ENCODE results near the gene ZNF512.

The ZNF512 gene

DNA sequence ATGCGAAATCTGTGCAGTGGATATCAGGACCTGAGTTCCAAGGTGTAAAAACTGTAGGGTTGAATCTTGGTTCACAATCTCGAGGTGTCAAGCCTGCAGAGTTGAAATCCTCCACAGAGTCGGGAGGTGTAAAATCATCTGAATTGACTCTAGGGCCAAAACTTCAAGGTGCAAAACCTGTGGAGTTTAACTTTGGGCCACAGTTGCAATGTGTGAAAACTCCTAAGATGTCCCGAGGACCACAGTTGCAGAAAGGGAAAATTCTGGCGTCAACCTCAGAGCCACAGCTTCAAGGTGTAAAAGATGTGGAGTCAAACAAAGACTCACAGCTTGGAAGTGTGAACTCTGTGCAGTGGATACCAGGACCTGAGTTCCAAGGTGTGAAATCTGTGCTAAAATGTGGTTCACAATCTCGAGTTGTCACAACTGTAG lies 9.8 kb upstream of the ZNF512 start:
- Histone ChIP-seq H3K27me3 (ENCODE audit: insufficient read depth, low read length, poor library complexity, severe bottlenecking) (peaks cover 63% of the 10 kb centered on the region), H3K4me2 (ENCODE audit: low read depth, low read length, poor library complexity, severe bottlenecking) (no peak overlapping the region)

DNA sequence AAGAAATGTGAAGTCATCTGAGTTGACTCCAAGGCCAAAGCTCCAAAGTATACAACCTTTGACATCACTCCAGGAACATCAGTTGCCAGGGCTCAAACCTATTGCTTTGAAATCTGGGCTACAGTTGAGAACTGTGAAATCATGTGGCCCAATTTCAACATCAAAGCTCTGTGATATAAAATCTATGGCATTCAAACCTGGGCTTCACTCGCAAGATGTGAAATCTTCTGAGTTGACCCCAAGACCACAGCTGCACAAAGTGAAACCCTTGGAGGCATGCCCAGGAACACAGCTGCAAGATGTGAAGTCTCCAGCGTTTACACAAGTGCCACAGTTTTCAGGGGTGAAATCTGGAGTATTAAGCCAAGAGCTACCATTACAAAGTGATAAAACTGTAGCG lies 9.4 kb upstream of the ZNF512 start:
- no peak overlapping the region for H2AFZ ChIP-seq (ENCODE audit: low read length)
- H4K20me1 ChIP-seq (ENCODE audit: insufficient read depth, low read length, poor library complexity, severe bottlenecking) = no peaks in the 10 kb centered on the region
- H3K27me3 ChIP-seq (ENCODE audit: insufficient read depth, low read length, poor library complexity, severe bottlenecking) = peaks cover 63% of the 10 kb centered on the region
- no peaks in the 10 kb centered on the region for H3K4me1 ChIP-seq (ENCODE audit: insufficient read depth, low read length, poor library complexity, severe bottlenecking)
- no peaks in the 10 kb centered on the region for H3K36me3 ChIP-seq (ENCODE audit: insufficient read depth, low read length)
- no peak overlapping the region for H3K4me3 ChIP-seq (ENCODE audit: low read length, poor library complexity, severe bottlenecking)
- no peaks in the 10 kb centered on the region for H3K9me2 ChIP-seq (replicated peaks; ENCODE audit: low read depth, low read length)
- H3F3A ChIP-seq (ENCODE audit: low read depth) = no peaks in the 10 kb centered on the region
- H3K9ac ChIP-seq (ENCODE audit: low read depth, low read length, poor library complexity, severe bottlenecking) = no peak overlapping the region
- no peaks in the 10 kb centered on the region for H3K79me2 ChIP-seq (ENCODE audit: insufficient read depth, low read length)
- TF ChIP-seq CTCF (conservative IDR thresholded peaks at IDR 0.05; ENCODE audit: low read length) (no peak), EZH2phosphoT487 (IDR thresholded peaks at IDR 0.05; ENCODE audit: borderline replicate concordance) (no peak)
- no peak overlapping the region for H3K4me2 ChIP-seq (ENCODE audit: low read depth, low read length, poor library complexity, severe bottlenecking)
- peaks cover 8% of the 10 kb centered on the region; the same call in 1 of the 2 replicates for H3K9me3 ChIP-seq (ENCODE audit: insufficient read depth, low read depth, low read length)

More for the DNA sequence above, 9.8 kb upstream of the ZNF512 start:
- Histone ChIP-seq H3K9ac (ENCODE audit: low read depth, low read length, poor library complexity, severe bottlenecking) (no peak overlapping the region), H3K9me3 (ENCODE audit: insufficient read depth, low read depth, low read length) (peaks cover 5% of the 10 kb centered on the region; the same call in 1 of the 2 replicates), H3F3A (ENCODE audit: low read depth) (no peaks in the 10 kb centered on the region), H3K4me1 (ENCODE audit: insufficient read depth, low read length, poor library complexity, severe bottlenecking) (no peaks in the 10 kb centered on the region), H4K20me1 (ENCODE audit: insufficient read depth, low read length, poor library complexity, severe bottlenecking) (no peaks in the 10 kb centered on the region), H3K9me2 (replicated peaks; ENCODE audit: low read depth, low read length) (no peaks in the 10 kb centered on the region), H2AFZ (ENCODE audit: low read length) (no peak overlapping the region), H3K36me3 (ENCODE audit: insufficient read depth, low read length) (no peaks in the 10 kb centered on the region), H3K4me3 (ENCODE audit: low read length, poor library complexity, severe bottlenecking) (no peak overlapping the region), H3K79me2 (ENCODE audit: insufficient read depth, low read length) (no peaks in the 10 kb centered on the region)
- TF ChIP-seq EZH2phosphoT487 (IDR thresholded peaks at IDR 0.05; ENCODE audit: borderline replicate concordance) (no peak), CTCF (conservative IDR thresholded peaks at IDR 0.05; ENCODE audit: low read length) (no peak)

GRCh38 chr2:27581417-27582128 lies 1.3 kb upstream of the ZNF512 start:
- peaks cover 33% of the 10 kb centered on the region for H3K27me3 ChIP-seq (ENCODE audit: insufficient read depth, low read length, poor library complexity, severe bottlenecking)
- H3K9me2 ChIP-seq (replicated peaks; ENCODE audit: low read depth, low read length) = no peaks in the 10 kb centered on the region
- no peaks in the 10 kb centered on the region for H3K36me3 ChIP-seq (ENCODE audit: insufficient read depth, low read length)
- H3K9me3 ChIP-seq (ENCODE audit: insufficient read depth, low read depth, low read length) = peaks cover 6% of the 10 kb centered on the region; the same call in 1 of the 2 replicates
- no peaks in the 10 kb centered on the region for H3F3A ChIP-seq (ENCODE audit: low read depth)
- H3K4me1 ChIP-seq (ENCODE audit: insufficient read depth, low read length, poor library complexity, severe bottlenecking) = peaks cover 40% of the 10 kb centered on the region
- H3K4me2 ChIP-seq (ENCODE audit: low read depth, low read length, poor library complexity, severe bottlenecking) = no peak overlapping the region
- TF ChIP-seq CTCF (conservative IDR thresholded peaks at IDR 0.05; ENCODE audit: low read length) (no peak), EZH2phosphoT487 (IDR thresholded peaks at IDR 0.05; ENCODE audit: borderline replicate concordance) (no peak)
- no peak overlapping the region for H3K9ac ChIP-seq (ENCODE audit: low read depth, low read length, poor library complexity, severe bottlenecking)
- H4K20me1 ChIP-seq (ENCODE audit: insufficient read depth, low read length, poor library complexity, severe bottlenecking) = peaks cover 32% of the 10 kb centered on the region
- H3K79me2 ChIP-seq (ENCODE audit: insufficient read depth, low read length) = peaks cover 35% of the 10 kb centered on the region
- no peak overlapping the region for H3K4me3 ChIP-seq (ENCODE audit: low read length, poor library complexity, severe bottlenecking)
- no peak overlapping the region; the same call in 1 of the 2 replicates for H2AFZ ChIP-seq (ENCODE audit: low read length)
